ENCODE measurements around the gene OPRL1. TPM values are rescaled to one million over a fixed set of nuclear protein-coding genes. Genes with fewer than 3 reads are reported as not detected.

Gene OPRL1
- total RNA-seq, 1 donor from 2014 or later, result 10.2 TPM

GRCh38 chr20:64092258-64093012 is 12.6 kb downstream of the OPRL1 start:
- H3K4me1 Mint-ChIP-seq (ENCODE audit: unreplicated experiment), result peaks cover 12% of the 10 kb centered on the region
- no peak for DNase-seq (ENCODE audit: low spot score)
- peaks cover 5% of the 10 kb centered on the region for H3K9me3 Mint-ChIP-seq (ENCODE audit: unreplicated experiment)
- no peak overlapping the region for H3K4me3 Mint-ChIP-seq (ENCODE audit: unreplicated experiment)
- no peak for TF ChIP-seq CTCF (IDR thresholded peaks at IDR 0.05; ENCODE audit: unreplicated experiment)
- H3K27ac Mint-ChIP-seq (ENCODE audit: unreplicated experiment), result peak overlapping the region; percentile 57
- H3K27me3 Mint-ChIP-seq (ENCODE audit: unreplicated experiment), result peaks cover 34% of the 10 kb centered on the region
- H3K36me3 Mint-ChIP-seq (ENCODE audit: low read depth, unreplicated experiment), result peaks cover 17% of the 10 kb centered on the region

GRCh38 chr20:64093013-64093503 is 13.2 kb downstream of the OPRL1 start:
- H3K4me3 Mint-ChIP-seq (ENCODE audit: unreplicated experiment), result no peak overlapping the region
- H3K9me3 Mint-ChIP-seq (ENCODE audit: unreplicated experiment), result peaks cover 5% of the 10 kb centered on the region
- H3K4me1 Mint-ChIP-seq (ENCODE audit: unreplicated experiment), result peaks cover 12% of the 10 kb centered on the region
- TF ChIP-seq CTCF (IDR thresholded peaks at IDR 0.05; ENCODE audit: unreplicated experiment), result no peak
- no peak for DNase-seq (ENCODE audit: low spot score)
- H3K27ac Mint-ChIP-seq (ENCODE audit: unreplicated experiment), result no peak overlapping the region
- peaks cover 17% of the 10 kb centered on the region for H3K36me3 Mint-ChIP-seq (ENCODE audit: low read depth, unreplicated experiment)
- peaks cover 31% of the 10 kb centered on the region for H3K27me3 Mint-ChIP-seq (ENCODE audit: unreplicated experiment)

GRCh38 chr20:64095455-64095854 is 15.6 kb downstream of the OPRL1 start:
- Mint-ChIP-seq H3K27me3 (ENCODE audit: unreplicated experiment) (peaks cover 13% of the 10 kb centered on the region), H3K36me3 (ENCODE audit: low read depth, unreplicated experiment) (peaks cover 9% of the 10 kb centered on the region), H3K4me1 (ENCODE audit: unreplicated experiment) (peaks cover 3% of the 10 kb centered on the region), H3K4me3 (ENCODE audit: unreplicated experiment) (no peak overlapping the region), H3K9me3 (ENCODE audit: unreplicated experiment) (peaks cover 5% of the 10 kb centered on the region), H3K27ac (ENCODE audit: unreplicated experiment) (no peak overlapping the region)
- DNase-seq (ENCODE audit: low spot score), result no peak
- TF ChIP-seq CTCF (IDR thresholded peaks at IDR 0.05; ENCODE audit: unreplicated experiment), result no peak

- H3K4me3 Mint-ChIP-seq (ENCODE audit: unreplicated experiment), result no peak overlapping the region
- no peak overlapping the region for H3K27ac Mint-ChIP-seq (ENCODE audit: unreplicated experiment)
- peaks cover 13% of the 10 kb centered on the region for H3K27me3 Mint-ChIP-seq (ENCODE audit: unreplicated experiment)
- peaks cover 9% of the 10 kb centered on the region for H3K36me3 Mint-ChIP-seq (ENCODE audit: low read depth, unreplicated experiment)
- TF ChIP-seq CTCF (IDR thresholded peaks at IDR 0.05; ENCODE audit: unreplicated experiment), result no peak
- H3K4me1 Mint-ChIP-seq (ENCODE audit: unreplicated experiment), result peaks cover 3% of the 10 kb centered on the region
- DNase-seq (ENCODE audit: low spot score), result no peak
- peaks cover 5% of the 10 kb centered on the region for H3K9me3 Mint-ChIP-seq (ENCODE audit: unreplicated experiment)
Measured at GRCh38 chr20:64095927-64096326, 16.0 kb downstream of the OPRL1 start.

GRCh38 chr20:64096535-64096934 is 16.7 kb downstream of the OPRL1 start:
- Mint-ChIP-seq H3K4me3 (ENCODE audit: unreplicated experiment) (peak overlapping the region; percentile 78), H3K36me3 (ENCODE audit: low read depth, unreplicated experiment) (peaks cover 9% of the 10 kb centered on the region), H3K27me3 (ENCODE audit: unreplicated experiment) (peaks cover 16% of the 10 kb centered on the region), H3K27ac (ENCODE audit: unreplicated experiment) (no peak overlapping the region), H3K4me1 (ENCODE audit: unreplicated experiment) (peaks cover 3% of the 10 kb centered on the region), H3K9me3 (ENCODE audit: unreplicated experiment) (peaks cover 5% of the 10 kb centered on the region)
- DNase-seq (ENCODE audit: low spot score), result no peak
- no peak for TF ChIP-seq CTCF (IDR thresholded peaks at IDR 0.05; ENCODE audit: unreplicated experiment)

Measured in endothelial cell (in vitro differentiated cells).